Activated T-helper 2 cell treated with anti-CD3 and anti-CD28 coated beads, Interferon-gamma antibody, Interleukin-2, Interleukin-4, amounts not matched to agents 10 μg/mL and 5 μg/mL and 100 μg/mL, durations not matched to agents 14 hours and 24 hours and 36 hours (primary cell): ENCODE data around the gene GHRH. TPM values are rescaled to one million over a fixed set of nuclear protein-coding genes. Genes with fewer than 3 reads are reported as not detected.

Source experiments
- DNase-seq: peaks from one replicate; pipeline ENCODE4 v3.0.0; 2021; ENCODE audit warnings: low spot score
- H3K27ac Mint-ChIP-seq: one replicate; pipeline ENCODE4 v1.8.0; 2021; ENCODE audit warnings: mixed read lengths
- H3K27me3 Mint-ChIP-seq: one replicate; pipeline ENCODE4 v1.8.0; 2021; ENCODE audit warnings: low read depth, mixed read lengths
- H3K36me3 Mint-ChIP-seq: one replicate; pipeline ENCODE4 v1.8.0; 2021; ENCODE audit warnings: low read depth, mixed read lengths
- H3K4me1 Mint-ChIP-seq: one replicate; pipeline ENCODE4 v1.8.0; 2021; ENCODE audit warnings: low read depth, mixed read lengths
- H3K4me3 Mint-ChIP-seq: one replicate; pipeline ENCODE4 v1.8.0; 2021; ENCODE audit warnings: low read depth, mild to moderate bottlenecking, moderate library complexity, mixed read lengths
- H3K9me3 Mint-ChIP-seq: one replicate; pipeline ENCODE4 v1.8.0; 2021; ENCODE audit warnings: mixed read lengths
- intact Hi-C: fragments of 100-400 bp; cut with micrococcal nuclease; formaldehyde crosslinking; loops from one replicate; pipeline ENCODE4 v1.15.1; 2023
- total RNA-seq: library from RNA; stranded (reverse); gene quantifications from 2 replicates; pipeline ENCODE4 v1.2.3, GENCODE V29; 2022

Gene GHRH
- total RNA-seq, 1 donor from 2014 or later, result not detected

GRCh38 chr20:37267667-37268313, 6.2 kb upstream of the GHRH start:
- Mint-ChIP-seq H3K27ac (no peak overlapping the region), H3K4me3 (no peak overlapping the region), H3K4me1 (no peaks in the 10 kb centered on the region), H3K36me3 (no peaks in the 10 kb centered on the region), H3K27me3 (no peaks in the 10 kb centered on the region), H3K9me3 (no peaks in the 10 kb centered on the region)
- no peak for DNase-seq
- intact Hi-C loops, result no loop called here

- no peaks in the 10 kb centered on the region for H3K9me3 Mint-ChIP-seq
- no peaks in the 10 kb centered on the region for H3K4me1 Mint-ChIP-seq
- H3K36me3 Mint-ChIP-seq, result no peaks in the 10 kb centered on the region
- no peak overlapping the region for H3K4me3 Mint-ChIP-seq
- DNase-seq, result no peak
- no peaks in the 10 kb centered on the region for H3K27me3 Mint-ChIP-seq
- intact Hi-C loops, result no loop called here
- no peak overlapping the region for H3K27ac Mint-ChIP-seq
Measured at GRCh38 chr20:37266940-37267666, 5.5 kb upstream of the GHRH start.

- no peak overlapping the region for H3K4me3 Mint-ChIP-seq
- no peaks in the 10 kb centered on the region for H3K9me3 Mint-ChIP-seq
- DNase-seq, result no peak
- H3K27me3 Mint-ChIP-seq, result peaks cover 2% of the 10 kb centered on the region
- H3K4me1 Mint-ChIP-seq, result no peaks in the 10 kb centered on the region
- intact Hi-C loops, result no loop called here
- H3K27ac Mint-ChIP-seq, result no peak overlapping the region
- no peaks in the 10 kb centered on the region for H3K36me3 Mint-ChIP-seq
Measured at GRCh38 chr20:37265152-37265551, 3.5 kb upstream of the GHRH start.

GRCh38 chr20:37263686-37264085, 2.1 kb upstream of the GHRH start:
- Mint-ChIP-seq H3K4me3 (no peak overlapping the region), H3K27me3 (peaks cover 5% of the 10 kb centered on the region), H3K4me1 (no peaks in the 10 kb centered on the region), H3K27ac (no peak overlapping the region), H3K9me3 (no peaks in the 10 kb centered on the region), H3K36me3 (no peaks in the 10 kb centered on the region)
- intact Hi-C loops, result no loop called here
- no peak for DNase-seq

GRCh38 chr20:37262505-37262904, 891 bp upstream of the GHRH start:
- peaks cover 5% of the 10 kb centered on the region for H3K27me3 Mint-ChIP-seq
- intact Hi-C loops, result no loop called here
- H3K36me3 Mint-ChIP-seq, result no peaks in the 10 kb centered on the region
- H3K4me3 Mint-ChIP-seq, result no peak overlapping the region
- H3K27ac Mint-ChIP-seq, result no peak overlapping the region
- no peaks in the 10 kb centered on the region for H3K4me1 Mint-ChIP-seq
- no peaks in the 10 kb centered on the region for H3K9me3 Mint-ChIP-seq
- no peak for DNase-seq

- H3K36me3 Mint-ChIP-seq, result no peaks in the 10 kb centered on the region
- H3K4me3 Mint-ChIP-seq, result no peak overlapping the region
- H3K4me1 Mint-ChIP-seq, result no peaks in the 10 kb centered on the region
- no peak for DNase-seq
- no peaks in the 10 kb centered on the region for H3K9me3 Mint-ChIP-seq
- H3K27me3 Mint-ChIP-seq, result peaks cover 5% of the 10 kb centered on the region
- intact Hi-C loops, result no loop called here
- no peak overlapping the region for H3K27ac Mint-ChIP-seq
Measured at GRCh38 chr20:37260923-37261322, 691 bp downstream of the GHRH start.

GRCh38 chr20:37259865-37260264, 1.7 kb downstream of the GHRH start:
- Mint-ChIP-seq H3K4me3 (no peak overlapping the region), H3K27ac (no peak overlapping the region), H3K36me3 (no peaks in the 10 kb centered on the region), H3K4me1 (no peaks in the 10 kb centered on the region), H3K9me3 (no peaks in the 10 kb centered on the region), H3K27me3 (peaks cover 5% of the 10 kb centered on the region)
- DNase-seq, result no peak
- intact Hi-C loops, result no loop called here

GRCh38 chr20:37259031-37259430, 2.6 kb downstream of the GHRH start:
- Mint-ChIP-seq H3K9me3 (no peaks in the 10 kb centered on the region), H3K27me3 (peaks cover 9% of the 10 kb centered on the region), H3K4me1 (no peaks in the 10 kb centered on the region), H3K36me3 (no peaks in the 10 kb centered on the region), H3K27ac (no peak overlapping the region), H3K4me3 (no peak overlapping the region)
- intact Hi-C loops, result no loop called here
- no peak for DNase-seq

- intact Hi-C loops, result no loop called here
- no peak for DNase-seq
- Mint-ChIP-seq H3K27me3 (peaks cover 9% of the 10 kb centered on the region), H3K9me3 (no peaks in the 10 kb centered on the region), H3K4me3 (no peak overlapping the region), H3K36me3 (no peaks in the 10 kb centered on the region), H3K4me1 (no peaks in the 10 kb centered on the region), H3K27ac (no peak overlapping the region)
Measured at GRCh38 chr20:37257988-37258387, 3.6 kb downstream of the GHRH start.

- DNase-seq, result no peak
- H3K9me3 Mint-ChIP-seq, result no peaks in the 10 kb centered on the region
- H3K4me1 Mint-ChIP-seq, result no peaks in the 10 kb centered on the region
- peaks cover 9% of the 10 kb centered on the region for H3K27me3 Mint-ChIP-seq
- no peaks in the 10 kb centered on the region for H3K36me3 Mint-ChIP-seq
- H3K27ac Mint-ChIP-seq, result no peak overlapping the region
- intact Hi-C loops, result no loop called here
- H3K4me3 Mint-ChIP-seq, result no peak overlapping the region
Measured at GRCh38 chr20:37257530-37257929, 4.1 kb downstream of the GHRH start.

GRCh38 chr20:37256286-37256685, 5.3 kb downstream of the GHRH start:
- Mint-ChIP-seq H3K27me3 (peaks cover 9% of the 10 kb centered on the region), H3K36me3 (no peaks in the 10 kb centered on the region), H3K9me3 (no peaks in the 10 kb centered on the region), H3K4me1 (no peaks in the 10 kb centered on the region), H3K27ac (no peak overlapping the region), H3K4me3 (no peak overlapping the region)
- no peak for DNase-seq
- intact Hi-C loops, result no loop called here

GRCh38 chr20:37254114-37254878, 7.3 kb downstream of the GHRH start:
- Mint-ChIP-seq H3K4me1 (no peaks in the 10 kb centered on the region), H3K9me3 (no peaks in the 10 kb centered on the region), H3K27ac (no peak overlapping the region), H3K4me3 (no peak overlapping the region), H3K36me3 (no peaks in the 10 kb centered on the region), H3K27me3 (peaks cover 4% of the 10 kb centered on the region)
- intact Hi-C loops, result no loop called here
- DNase-seq, result no peak

- H3K9me3 Mint-ChIP-seq, result no peaks in the 10 kb centered on the region
- no peaks in the 10 kb centered on the region for H3K36me3 Mint-ChIP-seq
- no peak overlapping the region for H3K27ac Mint-ChIP-seq
- no peaks in the 10 kb centered on the region for H3K4me1 Mint-ChIP-seq
- H3K4me3 Mint-ChIP-seq, result no peak overlapping the region
- DNase-seq, result no peak
- intact Hi-C loops, result no loop called here
- peaks cover 4% of the 10 kb centered on the region for H3K27me3 Mint-ChIP-seq
Measured at GRCh38 chr20:37253087-37253486, 8.5 kb downstream of the GHRH start.
